ENCODE results near the gene POLR3G.

The POLR3G gene

DNA sequence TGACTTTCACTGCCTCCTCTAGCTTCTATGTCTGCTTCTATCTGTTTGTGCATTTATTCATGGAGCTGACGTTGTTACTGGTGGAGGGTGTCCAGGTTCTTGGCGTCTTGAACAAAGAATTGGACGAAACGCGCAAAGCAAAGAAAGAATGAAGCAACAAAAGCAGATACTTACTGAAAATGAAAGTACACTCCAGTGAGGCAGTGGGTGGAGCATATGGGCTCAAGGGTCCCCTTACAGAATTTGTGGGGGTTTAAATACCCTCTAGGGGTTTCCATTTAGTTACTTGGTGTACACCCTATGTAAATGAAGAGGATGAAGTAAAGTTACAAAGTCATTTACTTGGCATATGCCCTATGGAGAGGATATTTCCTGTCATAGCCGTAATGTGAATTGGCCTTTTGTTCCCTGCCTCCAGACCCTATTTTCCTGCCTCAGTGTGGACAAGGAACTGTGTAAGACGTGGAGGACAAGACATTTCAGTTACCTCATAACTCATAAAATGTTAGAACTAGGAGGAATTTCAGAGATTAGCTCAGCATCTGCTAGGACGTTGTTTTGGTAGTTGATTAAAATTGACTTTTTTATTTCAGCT is 3.1 kb downstream of the POLR3G start:
- WGBS (ENCODE audit: insufficient coverage) = 98% methylated on average over 5 of the region's 8 CpGs
- H3K27ac ChIP-seq (ENCODE audit: insufficient read depth in 1 of 2, low read depth in 1 of 2, low read length in 2 of 2, poor library complexity in 1 of 2, severe bottlenecking in 2 of 2) = no peak overlapping the region
- ChIA-PET CTCF (interaction anchor here (1.1 kb wide), 1 partner anchor 10 kb away, joined by 5 read pairs; no protein-coding TSS in a partner anchor), POLR2A (no interaction called here)
- H3K4me1 ChIP-seq (ENCODE audit: control extremely low read depth in 1 of 4, control insufficient read depth in 4 of 4, insufficient read depth in 4 of 4, low read length in 3 of 4) = peaks cover 3 to 20% (median 14%) of the 10 kb centered on the region in 4 experiments
- no peaks in the 10 kb centered on the region for H3K27me3 ChIP-seq (replicated peaks in 2 of 5; ENCODE audit: control insufficient read depth in 4 of 5, insufficient read depth in 5 of 5, low read length in 4 of 5)
- H3K36me3 ChIP-seq (ENCODE audit: control insufficient read depth in 4 of 4, insufficient read depth in 4 of 4, low read length in 3 of 4) = peaks cover 0 to 3% (median 0%) of the 10 kb centered on the region in 4 experiments
- DNase-seq = no peak
- no peaks in the 10 kb centered on the region for H3K9me3 ChIP-seq (ENCODE audit: control extremely low read depth in 1 of 5, control insufficient read depth in 4 of 5, insufficient read depth in 2 of 5, low read depth in 1 of 5, low read length in 4 of 5)
- H3K4me3 ChIP-seq (ENCODE audit: control insufficient read depth in 1 of 7, extremely low read depth in 1 of 7, insufficient read depth in 4 of 7, low read depth in 2 of 7, low read length in 6 of 7) = no peak overlapping the region

DNA sequence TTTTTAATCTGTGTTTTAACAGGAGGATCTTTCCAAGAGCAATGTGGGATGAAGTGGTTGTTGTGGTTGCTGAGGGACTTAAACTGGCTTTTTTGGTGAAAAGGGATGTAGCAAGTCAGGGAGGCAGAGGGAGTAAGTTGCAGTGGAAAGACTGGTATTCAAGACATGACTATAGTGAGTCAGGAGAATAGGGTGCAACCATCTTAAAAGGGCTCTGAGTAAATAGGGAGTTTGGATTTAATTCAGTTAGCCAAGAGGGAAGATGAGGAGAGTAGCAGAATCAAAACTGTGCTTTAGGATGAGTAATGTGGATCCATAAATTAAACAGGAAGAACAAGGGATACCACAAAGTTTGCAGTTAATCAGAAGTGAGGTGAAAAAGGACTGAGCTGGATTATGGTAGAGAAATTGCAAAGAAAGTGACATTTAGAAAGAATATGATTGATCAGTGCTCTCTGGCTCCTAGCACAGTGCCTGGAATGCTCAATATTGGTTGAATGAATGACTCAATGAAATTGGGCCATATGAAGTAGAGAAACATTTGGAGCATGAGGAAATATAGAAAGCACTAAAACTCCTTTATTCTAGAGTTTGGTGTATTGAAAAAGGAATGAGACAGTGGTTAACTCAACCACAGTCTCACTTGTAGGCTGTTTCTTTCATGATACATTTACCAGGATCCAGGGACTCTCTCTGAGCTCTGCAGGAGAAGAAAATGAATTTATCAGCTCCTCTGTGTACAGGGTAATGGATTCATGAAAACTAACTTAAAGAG is 5.1 kb downstream of the POLR3G start:
- Histone ChIP-seq H3K4me3 (ENCODE audit: control insufficient read depth in 1 of 7, extremely low read depth in 1 of 7, insufficient read depth in 4 of 7, low read depth in 2 of 7, low read length in 6 of 7) (no peak overlapping the region), H3K27me3 (replicated peaks in 2 of 5; ENCODE audit: control insufficient read depth in 4 of 5, insufficient read depth in 5 of 5, low read length in 4 of 5) (no peaks in the 10 kb centered on the region), H3K4me1 (ENCODE audit: control extremely low read depth in 1 of 4, control insufficient read depth in 4 of 4, insufficient read depth in 4 of 4, low read length in 3 of 4) (peaks cover 0 to 6% (median 4%) of the 10 kb centered on the region in 4 experiments), H3K36me3 (ENCODE audit: control insufficient read depth in 4 of 4, insufficient read depth in 4 of 4, low read length in 3 of 4) (peaks cover 0 to 3% (median 0%) of the 10 kb centered on the region in 4 experiments), H3K27ac (ENCODE audit: insufficient read depth in 1 of 2, low read depth in 1 of 2, low read length in 2 of 2, poor library complexity in 1 of 2, severe bottlenecking in 2 of 2) (no peak overlapping the region), H3K9me3 (ENCODE audit: control extremely low read depth in 1 of 5, control insufficient read depth in 4 of 5, insufficient read depth in 2 of 5, low read depth in 1 of 5, low read length in 4 of 5) (no peaks in the 10 kb centered on the region)
- ChIA-PET CTCF (no interaction called here), POLR2A (no interaction called here)
- no peak for DNase-seq

DNA sequence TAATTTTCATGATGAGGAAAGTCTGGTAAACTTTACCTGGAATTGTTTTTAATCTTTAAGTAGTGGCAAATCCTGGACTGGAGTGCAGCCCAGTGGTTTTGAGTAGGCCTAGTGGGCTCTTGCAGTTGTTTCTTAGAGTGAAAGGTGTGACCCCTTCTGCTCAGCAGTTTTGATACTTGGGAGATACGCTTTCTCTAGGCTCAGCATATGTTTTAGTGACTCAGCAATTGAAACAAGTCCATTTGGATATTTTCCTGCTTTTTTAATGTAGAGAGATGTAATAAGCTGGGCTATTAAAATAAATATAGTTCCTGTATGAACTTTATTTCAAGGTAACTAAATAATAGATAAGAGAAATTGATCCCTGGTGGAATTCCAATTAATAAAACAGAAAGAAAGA is 6.0 kb downstream of the POLR3G start:
- WGBS (ENCODE audit: insufficient coverage) = 100% methylated on average over 1 of the region's 1 CpG
- Histone ChIP-seq H3K36me3 (ENCODE audit: control insufficient read depth in 4 of 4, insufficient read depth in 4 of 4, low read length in 3 of 4) (peaks cover 0 to 3% (median 0%) of the 10 kb centered on the region in 4 experiments), H3K4me1 (ENCODE audit: control extremely low read depth in 1 of 4, control insufficient read depth in 4 of 4, insufficient read depth in 4 of 4, low read length in 3 of 4) (no peaks in the 10 kb centered on the region), H3K27me3 (replicated peaks in 2 of 5; ENCODE audit: control insufficient read depth in 4 of 5, insufficient read depth in 5 of 5, low read length in 4 of 5) (no peaks in the 10 kb centered on the region), H3K4me3 (ENCODE audit: control insufficient read depth in 1 of 7, extremely low read depth in 1 of 7, insufficient read depth in 4 of 7, low read depth in 2 of 7, low read length in 6 of 7) (no peak overlapping the region), H3K27ac (ENCODE audit: insufficient read depth in 1 of 2, low read depth in 1 of 2, low read length in 2 of 2, poor library complexity in 1 of 2, severe bottlenecking in 2 of 2) (no peak overlapping the region), H3K9me3 (ENCODE audit: control extremely low read depth in 1 of 5, control insufficient read depth in 4 of 5, insufficient read depth in 2 of 5, low read depth in 1 of 5, low read length in 4 of 5) (no peaks in the 10 kb centered on the region)
- CTCF ChIA-PET = no interaction called here
- DNase-seq = no peak
- POLR2A ChIA-PET = no interaction called here

DNA sequence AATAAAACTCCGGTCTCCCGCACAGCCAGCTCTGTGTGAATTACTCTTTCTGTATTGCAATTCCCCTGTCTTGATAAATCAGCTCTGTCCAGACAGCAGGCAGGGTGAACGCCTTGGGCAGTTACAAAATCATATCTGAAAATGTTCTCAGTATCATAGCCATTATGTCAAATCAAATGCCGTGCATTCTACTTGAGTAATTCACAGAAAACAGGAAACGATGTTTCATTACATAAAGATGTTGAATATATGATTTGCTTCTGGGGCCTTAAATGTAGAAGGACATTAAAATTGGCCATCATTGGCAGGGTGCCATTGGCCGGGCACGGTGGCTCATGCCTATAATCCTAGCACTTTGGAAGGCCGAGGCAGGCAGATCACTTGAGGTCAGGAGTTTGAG is 8.5 kb downstream of the POLR3G start:
- H3K4me3 ChIP-seq (ENCODE audit: control insufficient read depth in 1 of 7, extremely low read depth in 1 of 7, insufficient read depth in 4 of 7, low read depth in 2 of 7, low read length in 6 of 7) = no peak overlapping the region
- ChIA-PET POLR2A (interaction anchor here (1.7 kb wide), 1 partner anchor 8 kb away, joined by 6 read pairs; the partner anchor contains the start of genes MBLAC2 and POLR3G), CTCF (interaction anchor here (1.8 kb wide), 1 partner anchor 8 kb away, joined by 9 read pairs; the partner anchor contains the start of genes MBLAC2 and POLR3G)
- no peak overlapping the region for H3K27ac ChIP-seq (ENCODE audit: insufficient read depth in 1 of 2, low read depth in 1 of 2, low read length in 2 of 2, poor library complexity in 1 of 2, severe bottlenecking in 2 of 2)
- peaks cover 0 to 7% (median 0%) of the 10 kb centered on the region in 4 experiments for H3K36me3 ChIP-seq (ENCODE audit: control insufficient read depth in 4 of 4, insufficient read depth in 4 of 4, low read length in 3 of 4)
- no peaks in the 10 kb centered on the region for H3K9me3 ChIP-seq (ENCODE audit: control extremely low read depth in 1 of 5, control insufficient read depth in 4 of 5, insufficient read depth in 2 of 5, low read depth in 1 of 5, low read length in 4 of 5)
- DNase-seq = no peak
- 97% methylated on average over 8 of the region's 8 CpGs for WGBS (ENCODE audit: insufficient coverage)
- H3K27me3 ChIP-seq (replicated peaks in 2 of 5; ENCODE audit: control insufficient read depth in 4 of 5, insufficient read depth in 5 of 5, low read length in 4 of 5) = no peaks in the 10 kb centered on the region
- no peaks in the 10 kb centered on the region for H3K4me1 ChIP-seq (ENCODE audit: control extremely low read depth in 1 of 4, control insufficient read depth in 4 of 4, insufficient read depth in 4 of 4, low read length in 3 of 4)

DNA sequence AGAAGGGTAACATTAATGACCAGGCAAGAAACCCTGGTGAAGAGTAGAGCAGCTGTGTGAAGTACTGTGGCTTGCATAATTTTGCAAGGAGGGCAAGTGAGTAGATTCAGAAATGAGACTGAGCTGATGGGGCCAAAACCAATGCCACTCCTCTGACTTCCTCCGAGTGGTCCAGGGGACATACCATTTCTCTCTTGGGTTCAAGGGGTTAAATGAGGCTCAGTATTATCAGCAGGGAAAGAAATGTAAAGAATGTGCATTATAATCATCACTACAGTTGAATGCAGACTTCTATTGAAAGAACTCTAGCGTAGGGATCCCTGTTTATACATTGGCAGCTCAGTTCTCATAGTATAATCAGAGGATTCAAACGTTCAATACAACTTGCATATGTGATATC is 9.9 kb downstream of the POLR3G start:
- peaks cover 0 to 4% (median 1%) of the 10 kb centered on the region in 4 experiments for H3K4me1 ChIP-seq (ENCODE audit: control extremely low read depth in 1 of 4, control insufficient read depth in 4 of 4, insufficient read depth in 4 of 4, low read length in 3 of 4)
- ChIA-PET POLR2A (interaction anchor here (0.7 to 1.7 kb wide), 2 partner anchors 10 to 1157 kb away, joined by 3 to 6 read pairs; partner anchors contain the start of genes MBLAC2 and POLR3G), CTCF (interaction anchor here (1.8 kb wide), 1 partner anchor 9 kb away, joined by 9 read pairs; the partner anchor contains the start of genes MBLAC2 and POLR3G)
- H3K36me3 ChIP-seq (ENCODE audit: control insufficient read depth in 4 of 4, insufficient read depth in 4 of 4, low read length in 3 of 4) = peaks cover 0 to 7% (median 0%) of the 10 kb centered on the region in 4 experiments
- H3K9me3 ChIP-seq (ENCODE audit: control extremely low read depth in 1 of 5, control insufficient read depth in 4 of 5, insufficient read depth in 2 of 5, low read depth in 1 of 5, low read length in 4 of 5) = no peaks in the 10 kb centered on the region
- DNase-seq = no peak
- H3K27ac ChIP-seq (ENCODE audit: insufficient read depth in 1 of 2, low read depth in 1 of 2, low read length in 2 of 2, poor library complexity in 1 of 2, severe bottlenecking in 2 of 2) = no peak overlapping the region
- no peak overlapping the region for H3K4me3 ChIP-seq (ENCODE audit: control insufficient read depth in 1 of 7, extremely low read depth in 1 of 7, insufficient read depth in 4 of 7, low read depth in 2 of 7, low read length in 6 of 7)
- H3K27me3 ChIP-seq (replicated peaks in 2 of 5; ENCODE audit: control insufficient read depth in 4 of 5, insufficient read depth in 5 of 5, low read length in 4 of 5) = no peaks in the 10 kb centered on the region
- 100% methylated on average over 2 of the region's 3 CpGs for WGBS (ENCODE audit: insufficient coverage)

DNA sequence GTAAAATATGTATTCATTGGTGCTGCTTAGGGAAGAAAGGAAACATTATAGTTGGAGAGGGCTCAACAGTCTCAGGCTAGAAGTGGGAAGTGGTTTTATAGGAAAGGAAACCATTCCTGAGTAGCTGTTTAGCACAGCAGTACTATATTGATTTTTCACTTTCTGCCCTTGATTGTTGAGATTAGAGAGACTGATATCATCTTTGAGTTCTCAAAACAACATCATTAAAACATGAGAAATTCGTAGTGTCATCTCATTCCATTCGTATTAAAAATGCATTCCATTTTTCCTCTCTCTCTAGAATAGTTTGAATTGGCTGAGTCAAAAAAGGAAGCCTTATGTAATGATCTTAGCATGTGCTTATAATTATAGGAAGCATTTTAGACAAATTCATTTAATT is 14.1 kb downstream of the POLR3G start:
- no CpG with 5 or more reads among the region's 2 CpGs for WGBS (ENCODE audit: insufficient coverage)
- CTCF ChIA-PET = no interaction called here
- H3K9me3 ChIP-seq (ENCODE audit: control extremely low read depth in 1 of 5, control insufficient read depth in 4 of 5, insufficient read depth in 2 of 5, low read depth in 1 of 5, low read length in 4 of 5) = no peaks in the 10 kb centered on the region
- no peak overlapping the region for H3K4me3 ChIP-seq (ENCODE audit: control insufficient read depth in 1 of 7, extremely low read depth in 1 of 7, insufficient read depth in 4 of 7, low read depth in 2 of 7, low read length in 6 of 7)
- H3K27ac ChIP-seq (ENCODE audit: insufficient read depth in 1 of 2, low read depth in 1 of 2, low read length in 2 of 2, poor library complexity in 1 of 2, severe bottlenecking in 2 of 2) = no peak overlapping the region
- H3K27me3 ChIP-seq (replicated peaks in 2 of 5; ENCODE audit: control insufficient read depth in 4 of 5, insufficient read depth in 5 of 5, low read length in 4 of 5) = no peaks in the 10 kb centered on the region
- H3K4me1 ChIP-seq (ENCODE audit: control extremely low read depth in 1 of 4, control insufficient read depth in 4 of 4, insufficient read depth in 4 of 4, low read length in 3 of 4) = peaks cover 0 to 4% (median 1%) of the 10 kb centered on the region in 4 experiments
- POLR2A ChIA-PET = no interaction called here
- peaks cover 0 to 6% (median under 1%) of the 10 kb centered on the region in 4 experiments for H3K36me3 ChIP-seq (ENCODE audit: control insufficient read depth in 4 of 4, insufficient read depth in 4 of 4, low read length in 3 of 4)
- DNase-seq = no peak

DNA sequence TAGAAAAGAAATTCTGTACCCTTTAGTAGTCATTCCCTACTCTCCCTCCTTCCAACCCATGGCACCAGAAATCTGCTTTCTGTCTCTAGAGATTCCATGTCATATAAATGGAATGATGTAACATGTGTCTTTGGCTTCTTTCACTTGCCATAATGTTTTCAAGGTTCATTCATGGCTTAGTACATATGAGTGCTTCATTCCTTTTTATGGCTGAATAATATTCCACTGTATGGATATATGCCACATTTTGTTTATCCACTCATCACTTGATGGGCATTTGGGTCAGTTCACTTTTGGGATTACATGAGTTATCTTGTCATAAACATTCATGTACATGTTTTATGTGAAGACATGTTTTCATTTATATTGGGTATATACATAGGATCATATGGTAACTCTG is 19.4 kb downstream of the POLR3G start:
- POLR2A ChIA-PET = no interaction called here
- CTCF ChIA-PET = no interaction called here
- H3K27ac ChIP-seq (ENCODE audit: insufficient read depth in 1 of 2, low read depth in 1 of 2, low read length in 2 of 2, poor library complexity in 1 of 2, severe bottlenecking in 2 of 2) = no peak overlapping the region
- H3K27me3 ChIP-seq (replicated peaks in 2 of 5; ENCODE audit: control insufficient read depth in 4 of 5, insufficient read depth in 5 of 5, low read length in 4 of 5) = no peaks in the 10 kb centered on the region
- H3K4me3 ChIP-seq (ENCODE audit: control insufficient read depth in 1 of 7, extremely low read depth in 1 of 7, insufficient read depth in 4 of 7, low read depth in 2 of 7, low read length in 6 of 7) = no peak overlapping the region
- H3K36me3 ChIP-seq (ENCODE audit: control insufficient read depth in 4 of 4, insufficient read depth in 4 of 4, low read length in 3 of 4) = peaks cover 0 to 7% (median 3%) of the 10 kb centered on the region in 4 experiments
- no peak for DNase-seq
- H3K9me3 ChIP-seq (ENCODE audit: control extremely low read depth in 1 of 5, control insufficient read depth in 4 of 5, insufficient read depth in 2 of 5, low read depth in 1 of 5, low read length in 4 of 5) = peaks cover 0 to 4% (median 0%) of the 10 kb centered on the region in 5 experiments
- no peaks in the 10 kb centered on the region for H3K4me1 ChIP-seq (ENCODE audit: control extremely low read depth in 1 of 4, control insufficient read depth in 4 of 4, insufficient read depth in 4 of 4, low read length in 3 of 4)
